NCI-H748 treated with DMSO at 0.1 percent for 48 hours (cell line): ENCODE data around the gene HK3.

Experiments used
- DNase-seq: peaks from one replicate; lab custom pipeline; 2025; lab: John Stamatoyannopoulos, UW

Gene HK3

GRCh38 chr5:176899296-176899891 lies at the start of gene HK3:
HK3 (minus strand) TSS chr5:176899346; CDS start chr5:176896159, 3,187 bp downstream.
- no peak for DNase-seq

GRCh38 chr5:176948458-176948857 lies 49.3 kb upstream of the HK3 start:
- no peak for DNase-seq

- DNase-seq = no peak
These were observed 48.7 kb upstream of the HK3 start for GRCh38 chr5:176947847-176948246.

- no peak for DNase-seq
These were observed 45.1 kb upstream of the HK3 start for GRCh38 chr5:176944268-176944667.

GRCh38 chr5:176943816-176944215 lies 44.7 kb upstream of the HK3 start:
- no peak for DNase-seq

GRCh38 chr5:176941951-176942350 lies 42.8 kb upstream of the HK3 start:
- DNase-seq = no peak

- DNase-seq = no peak
These were observed 39.3 kb upstream of the HK3 start for GRCh38 chr5:176938472-176938871.

- DNase-seq = no peak
These were observed 35.9 kb upstream of the HK3 start for GRCh38 chr5:176935017-176935416.

GRCh38 chr5:176934309-176934930 lies 35.3 kb upstream of the HK3 start:
- DNase-seq = no peak

- DNase-seq = no peak
These were observed 30.5 kb upstream of the HK3 start for GRCh38 chr5:176929654-176930053.

GRCh38 chr5:176927562-176927961 lies 28.4 kb upstream of the HK3 start:
- DNase-seq = no peak

GRCh38 chr5:176922817-176923216 lies 23.7 kb upstream of the HK3 start:
- no peak for DNase-seq

- no peak for DNase-seq
These were observed 22.6 kb upstream of the HK3 start for GRCh38 chr5:176921714-176922113.

GRCh38 chr5:176918613-176919012 lies 19.5 kb upstream of the HK3 start:
- no peak for DNase-seq

- DNase-seq = no peak
These were observed 17.2 kb upstream of the HK3 start for GRCh38 chr5:176916337-176916736.

- DNase-seq = no peak
These were observed 16.8 kb upstream of the HK3 start for GRCh38 chr5:176915906-176916305.

- no peak for DNase-seq
These were observed 13.0 kb upstream of the HK3 start for GRCh38 chr5:176912115-176912514.

GRCh38 chr5:176908675-176909368 lies 9.7 kb upstream of the HK3 start:
- DNase-seq = no peak

GRCh38 chr5:176906796-176907195 lies 7.7 kb upstream of the HK3 start:
- no peak for DNase-seq

GRCh38 chr5:176906126-176906525 lies 7.0 kb upstream of the HK3 start:
- no peak for DNase-seq

GRCh38 chr5:176904276-176904675 lies 5.1 kb upstream of the HK3 start:
- no peak for DNase-seq

- no peak for DNase-seq
These were observed 3.9 kb upstream of the HK3 start for GRCh38 chr5:176902911-176903664.
